ENCODE results near the gene TARP.

Gene TARP

DNA sequence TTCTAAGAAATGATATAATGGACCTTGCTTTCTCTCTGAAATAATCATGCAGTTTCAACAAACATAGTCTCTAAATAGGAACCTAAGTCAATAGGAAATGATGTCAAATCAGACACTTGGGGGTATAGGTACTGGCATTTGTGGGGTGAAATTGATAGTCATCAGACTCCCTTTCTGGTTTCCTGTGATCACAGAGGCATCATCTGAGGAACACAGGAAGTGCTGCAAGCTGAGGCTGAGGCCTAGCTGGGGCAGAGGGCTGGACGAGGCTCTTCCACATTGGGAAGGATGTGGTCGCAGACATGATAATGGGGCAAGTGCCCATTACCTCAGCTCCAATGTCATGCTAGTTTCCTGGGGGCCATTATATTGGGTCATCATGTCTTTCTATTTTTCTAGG lies 33.5 kb upstream of the TARP start:
- ATAC-seq = no peak
- TF ChIP-seq, protein P1, sequence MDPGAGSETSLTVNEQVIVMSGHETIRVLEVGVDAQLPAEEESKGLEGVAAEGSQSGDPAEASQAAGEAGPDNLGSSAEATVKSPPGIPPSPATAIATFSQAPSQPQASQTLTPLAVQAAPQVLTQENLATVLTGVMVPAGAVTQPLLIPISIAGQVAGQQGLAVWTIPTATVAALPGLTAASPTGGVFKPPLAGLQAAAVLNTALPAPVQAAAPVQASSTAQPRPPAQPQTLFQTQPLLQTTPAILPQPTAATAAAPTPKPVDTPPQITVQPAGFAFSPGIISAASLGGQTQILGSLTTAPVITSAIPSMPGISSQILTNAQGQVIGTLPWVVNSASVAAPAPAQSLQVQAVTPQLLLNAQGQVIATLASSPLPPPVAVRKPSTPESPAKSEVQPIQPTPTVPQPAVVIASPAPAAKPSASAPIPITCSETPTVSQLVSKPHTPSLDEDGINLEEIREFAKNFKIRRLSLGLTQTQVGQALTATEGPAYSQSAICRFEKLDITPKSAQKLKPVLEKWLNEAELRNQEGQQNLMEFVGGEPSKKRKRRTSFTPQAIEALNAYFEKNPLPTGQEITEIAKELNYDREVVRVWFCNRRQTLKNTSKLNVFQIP (CRISPR knock-in tag; IDR thresholded peaks at IDR 0.05; ENCODE audit: borderline replicate concordance, low read depth) = no peak
- TF ChIP-seq TOX (CRISPR knock-in tag; IDR thresholded peaks at IDR 0.05; ENCODE audit: borderline replicate concordance) (no peak), ZC3H10 (CRISPR knock-in tag; IDR thresholded peaks at IDR 0.05) (no peak), ZFP30 (CRISPR knock-in tag; IDR thresholded peaks at IDR 0.05) (no peak)

DNA sequence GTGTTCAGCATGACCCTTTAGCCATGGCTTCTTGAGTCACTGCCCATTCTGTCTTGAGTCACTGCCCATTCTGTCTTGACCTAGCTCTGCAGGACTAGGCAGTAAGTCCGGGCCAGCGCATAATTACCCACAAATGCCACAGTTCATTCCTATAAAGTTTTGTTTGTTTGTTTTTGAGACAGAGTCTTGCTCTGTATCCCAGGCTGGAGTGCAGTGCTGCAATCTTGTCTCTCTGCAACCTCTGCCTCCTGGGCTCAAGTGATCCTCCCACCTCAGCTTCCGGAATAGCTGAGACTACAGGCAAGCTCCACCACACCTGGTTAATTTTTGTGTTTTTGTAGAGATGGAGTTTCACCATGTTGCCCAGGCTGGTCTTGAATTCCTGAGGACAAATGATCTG lies 32.7 kb upstream of the TARP start:
- ATAC-seq = no peak
- no peak for TF ChIP-seq RARB (CRISPR knock-in tag; IDR thresholded peaks at IDR 0.05)
- TF ChIP-seq SNAI2 (CRISPR knock-in tag; IDR thresholded peaks at IDR 0.05) = no peak
- TF ChIP-seq TOX (CRISPR knock-in tag; IDR thresholded peaks at IDR 0.05; ENCODE audit: borderline replicate concordance) = no peak
- TF ChIP-seq ISL1 (CRISPR knock-in tag; IDR thresholded peaks at IDR 0.05) = no peak
- TF ChIP-seq ZFP30 (CRISPR knock-in tag; IDR thresholded peaks at IDR 0.05) = no peak
- TF ChIP-seq OSR1 (CRISPR knock-in tag; IDR thresholded peaks at IDR 0.05) = no peak
- TF ChIP-seq CSDC2 (CRISPR knock-in tag; IDR thresholded peaks at IDR 0.05) = no peak
- no peak for TF ChIP-seq GLIS3 (CRISPR knock-in tag; IDR thresholded peaks at IDR 0.05)
- TF ChIP-seq BACH2 (CRISPR knock-in tag; IDR thresholded peaks at IDR 0.05; ENCODE audit: borderline replicate concordance) = no peak
- no peak for TF ChIP-seq ARNTL (CRISPR knock-in tag; IDR thresholded peaks at IDR 0.05; ENCODE audit: borderline replicate concordance, low read depth)
- TF ChIP-seq ZNF8 (CRISPR knock-in tag; IDR thresholded peaks at IDR 0.05) = no peak

DNA sequence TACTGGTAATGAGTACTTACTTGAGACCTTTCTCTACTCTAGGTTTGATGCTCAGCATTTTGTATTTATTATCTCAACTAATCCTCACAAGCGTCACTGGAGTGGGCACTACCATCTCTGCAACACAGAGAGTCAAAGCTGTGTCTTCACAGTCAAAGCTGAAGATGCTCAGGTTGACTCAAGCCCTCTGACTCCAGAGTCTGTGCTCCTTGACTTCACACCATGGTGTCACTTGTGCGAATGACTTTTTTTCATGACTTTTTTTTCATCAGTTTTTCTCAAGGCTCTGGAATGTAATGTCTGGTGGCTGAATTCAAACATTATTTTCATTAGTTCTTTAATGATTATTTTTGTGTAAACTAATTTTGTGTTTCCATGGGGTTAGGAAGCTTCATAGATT lies 30.4 kb upstream of the TARP start:
- no peak for ATAC-seq
- no peak for TF ChIP-seq SNAI2 (CRISPR knock-in tag; IDR thresholded peaks at IDR 0.05)
- TF ChIP-seq, protein P2, sequence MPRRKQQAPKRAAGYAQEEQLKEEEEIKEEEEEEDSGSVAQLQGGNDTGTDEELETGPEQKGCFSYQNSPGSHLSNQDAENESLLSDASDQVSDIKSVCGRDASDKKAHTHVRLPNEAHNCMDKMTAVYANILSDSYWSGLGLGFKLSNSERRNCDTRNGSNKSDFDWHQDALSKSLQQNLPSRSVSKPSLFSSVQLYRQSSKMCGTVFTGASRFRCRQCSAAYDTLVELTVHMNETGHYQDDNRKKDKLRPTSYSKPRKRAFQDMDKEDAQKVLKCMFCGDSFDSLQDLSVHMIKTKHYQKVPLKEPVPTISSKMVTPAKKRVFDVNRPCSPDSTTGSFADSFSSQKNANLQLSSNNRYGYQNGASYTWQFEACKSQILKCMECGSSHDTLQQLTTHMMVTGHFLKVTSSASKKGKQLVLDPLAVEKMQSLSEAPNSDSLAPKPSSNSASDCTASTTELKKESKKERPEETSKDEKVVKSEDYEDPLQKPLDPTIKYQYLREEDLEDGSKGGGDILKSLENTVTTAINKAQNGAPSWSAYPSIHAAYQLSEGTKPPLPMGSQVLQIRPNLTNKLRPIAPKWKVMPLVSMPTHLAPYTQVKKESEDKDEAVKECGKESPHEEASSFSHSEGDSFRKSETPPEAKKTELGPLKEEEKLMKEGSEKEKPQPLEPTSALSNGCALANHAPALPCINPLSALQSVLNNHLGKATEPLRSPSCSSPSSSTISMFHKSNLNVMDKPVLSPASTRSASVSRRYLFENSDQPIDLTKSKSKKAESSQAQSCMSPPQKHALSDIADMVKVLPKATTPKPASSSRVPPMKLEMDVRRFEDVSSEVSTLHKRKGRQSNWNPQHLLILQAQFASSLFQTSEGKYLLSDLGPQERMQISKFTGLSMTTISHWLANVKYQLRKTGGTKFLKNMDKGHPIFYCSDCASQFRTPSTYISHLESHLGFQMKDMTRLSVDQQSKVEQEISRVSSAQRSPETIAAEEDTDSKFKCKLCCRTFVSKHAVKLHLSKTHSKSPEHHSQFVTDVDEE (CRISPR knock-in tag; IDR thresholded peaks at IDR 0.05) = no peak
- no peak for TF ChIP-seq ZNF8 (CRISPR knock-in tag; IDR thresholded peaks at IDR 0.05)

DNA sequence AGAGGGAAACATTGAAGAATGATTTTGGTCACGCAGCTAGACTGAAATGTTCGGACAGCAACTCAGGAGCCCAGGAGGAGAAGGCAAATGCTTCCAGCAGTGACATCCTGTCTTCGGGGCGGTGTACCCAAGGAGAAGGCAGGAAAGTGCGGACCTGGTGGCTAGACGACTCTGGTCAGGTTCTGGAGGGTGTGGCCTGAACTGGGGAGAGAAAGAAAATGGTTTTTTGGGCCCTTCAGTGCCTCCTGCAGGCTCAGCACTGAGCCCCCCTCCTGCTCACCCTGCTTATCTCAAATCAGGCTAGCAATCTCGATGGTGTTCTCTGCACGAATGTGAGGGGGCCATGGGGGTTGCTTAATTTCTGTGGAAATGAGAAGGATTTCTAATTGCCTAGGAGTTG lies 26.7 kb upstream of the TARP start:
- ATAC-seq = no peak
- no peak for TF ChIP-seq SNAI2 (CRISPR knock-in tag; IDR thresholded peaks at IDR 0.05)
- no peak for TF ChIP-seq ZNF8 (CRISPR knock-in tag; IDR thresholded peaks at IDR 0.05)
- TF ChIP-seq, protein P2 (CRISPR knock-in tag; IDR thresholded peaks at IDR 0.05) = no peak
- TF ChIP-seq, protein P3, sequence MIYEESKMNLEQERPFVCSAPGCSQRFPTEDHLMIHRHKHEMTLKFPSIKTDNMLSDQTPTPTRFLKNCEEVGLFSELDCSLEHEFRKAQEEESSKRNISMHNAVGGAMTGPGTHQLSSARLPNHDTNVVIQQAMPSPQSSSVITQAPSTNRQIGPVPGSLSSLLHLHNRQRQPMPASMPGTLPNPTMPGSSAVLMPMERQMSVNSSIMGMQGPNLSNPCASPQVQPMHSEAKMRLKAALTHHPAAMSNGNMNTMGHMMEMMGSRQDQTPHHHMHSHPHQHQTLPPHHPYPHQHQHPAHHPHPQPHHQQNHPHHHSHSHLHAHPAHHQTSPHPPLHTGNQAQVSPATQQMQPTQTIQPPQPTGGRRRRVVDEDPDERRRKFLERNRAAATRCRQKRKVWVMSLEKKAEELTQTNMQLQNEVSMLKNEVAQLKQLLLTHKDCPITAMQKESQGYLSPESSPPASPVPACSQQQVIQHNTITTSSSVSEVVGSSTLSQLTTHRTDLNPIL (CRISPR knock-in tag; IDR thresholded peaks at IDR 0.05; ENCODE audit: low read depth) = no peak
- no peak for TF ChIP-seq ZNF565 (CRISPR knock-in tag; conservative IDR thresholded peaks at IDR 0.05; ENCODE audit: low read depth)
- no peak for TF ChIP-seq PPARA (CRISPR knock-in tag; IDR thresholded peaks at IDR 0.05; ENCODE audit: borderline replicate concordance)

DNA sequence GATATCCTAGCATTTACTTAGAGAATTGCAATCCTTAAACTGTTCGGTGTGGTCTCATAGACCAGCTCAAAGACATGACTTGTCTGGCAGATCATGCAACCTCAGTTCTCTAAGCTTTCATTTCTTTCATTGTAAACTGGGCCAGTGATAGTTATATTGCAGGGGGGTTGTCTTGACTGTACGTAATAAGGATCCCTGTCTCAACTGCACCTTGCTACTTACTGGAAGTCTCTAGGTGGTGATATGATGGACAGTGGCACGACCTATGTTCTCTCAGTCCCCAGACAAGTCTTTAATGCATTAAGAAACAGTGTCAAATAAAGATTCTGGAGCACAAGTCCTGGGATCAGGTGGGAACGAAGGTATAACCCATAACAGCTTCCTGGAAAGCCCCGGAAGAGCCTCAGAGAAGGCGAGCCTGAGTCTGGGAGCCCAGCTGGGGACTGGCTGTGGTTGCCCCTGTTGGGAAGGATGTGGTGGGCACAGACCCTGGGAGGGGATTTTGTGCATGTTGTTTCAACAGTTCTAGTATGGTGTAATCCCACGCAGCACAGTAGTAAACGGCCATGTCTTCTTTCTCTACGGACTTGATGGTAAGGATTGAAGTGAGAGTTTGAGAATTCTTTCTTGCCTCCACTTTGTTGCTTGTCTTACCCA lies 26.0 kb upstream of the TARP start:
- ATAC-seq = no peak
- TF ChIP-seq OSR1 (CRISPR knock-in tag; IDR thresholded peaks at IDR 0.05) (no peak), PPARA (CRISPR knock-in tag; IDR thresholded peaks at IDR 0.05; ENCODE audit: borderline replicate concordance) (no peak), TOX (CRISPR knock-in tag; IDR thresholded peaks at IDR 0.05; ENCODE audit: borderline replicate concordance) (no peak), ARNTL (CRISPR knock-in tag; IDR thresholded peaks at IDR 0.05; ENCODE audit: borderline replicate concordance, low read depth) (no peak), SNAI2 (CRISPR knock-in tag; IDR thresholded peaks at IDR 0.05) (no peak), ZC3H10 (CRISPR knock-in tag; IDR thresholded peaks at IDR 0.05) (no peak), ZNF70 (CRISPR knock-in tag; IDR thresholded peaks at IDR 0.05) (no peak), ISL1 (CRISPR knock-in tag; IDR thresholded peaks at IDR 0.05) (no peak), TCF4 (CRISPR knock-in tag; IDR thresholded peaks at IDR 0.05; ENCODE audit: borderline replicate concordance) (no peak), GLIS3 (CRISPR knock-in tag; IDR thresholded peaks at IDR 0.05) (no peak), ZFP3 (CRISPR knock-in tag; IDR thresholded peaks at IDR 0.05) (no peak)
- TF ChIP-seq, protein P2 (CRISPR knock-in tag; IDR thresholded peaks at IDR 0.05) = no peak

Measured in SK-N-SH treated with all-trans-retinoic acid at 6 μM for 48 hours (cell line).